Peyer's patch (tissue), 4 donors: ENCODE data around the gene LUC7L3.

Experiments
- CTCF ChIP-seq, 6 experiments: fragments of 450-650 bp in 4 of 6; fragments of 200-600 bp in 2 of 6; sonication (generic) in 1 of 6; IDR thresholded peaks; one replicate each; pipeline ENCODE4 v1.5.1; 2017 to 2019; ENCODE audit warnings: antibody characterized with exemption in 6 of 6, mild to moderate bottlenecking in 3 of 6, moderate library complexity in 1 of 6
- POLR2A ChIP-seq, 2 donors: fragments of 450-650 bp; IDR thresholded peaks; one replicate each; pipeline ENCODE4 v1.5.1; 2017; ENCODE audit warnings: antibody characterized with exemption in 2 of 2, mild to moderate bottlenecking in 2 of 2, moderate library complexity in 2 of 2

- no peak for TF ChIP-seq CTCF (IDR thresholded peaks at IDR 0.05)
- no peak for TF ChIP-seq POLR2A (IDR thresholded peaks at IDR 0.05)
These were observed 47.6 kb downstream of the LUC7L3 start for GRCh38 chr17:50767030-50767429.
